SJSA1 (cell line): Measurements from ENCODE around the gene HBA1. TPM values are rescaled to one million over a fixed set of nuclear protein-coding genes. Genes with fewer than 3 reads are reported as not detected.

Experiments used
- total RNA-seq: library from RNA; depleted of rRNA; stranded (reverse); fragments of >200 nt; shearing (Covaris generic); gene quantifications from 2 replicates; pipeline ENCODE4 v1.2.3, GENCODE V29; 2014; rRNA removed

HBA1 gene
- total RNA-seq, 1 experiment from 2014 or later: not detected

Other genes starting within 250 kb of the HBA1 start
- gene POLR3K, start 123.1 kb upstream of the HBA1 start, total RNA-seq: 10.1 and 20.8 TPM in 2 replicates
- gene SNRNP25, start 122.9 kb upstream of the HBA1 start, total RNA-seq: 30.2 and 37.0 TPM in 2 replicates
- gene RHBDF1, start 104.0 kb upstream of the HBA1 start, total RNA-seq: 21.4 and 23.4 TPM in 2 replicates
- 102 and 173 TPM in 2 replicates for gene MPG, start 98.5 kb upstream of the HBA1 start, total RNA-seq
- 7.5 and 11.2 TPM in 2 replicates for gene NPRL3, start 38.0 kb upstream of the HBA1 start, total RNA-seq
- gene HBZ, start 24.0 kb upstream of the HBA1 start, total RNA-seq: not detected in 2 replicates
- not detected in 2 replicates for gene HBM, start 10.7 kb upstream of the HBA1 start, total RNA-seq
- gene HBA2, start 3.8 kb upstream of the HBA1 start, total RNA-seq: not detected in 2 replicates
- gene HBQ1, start 3.8 kb downstream of the HBA1 start, total RNA-seq: not detected in 2 replicates
- 47.1 and 53.3 TPM in 2 replicates for gene LUC7L, start 52.8 kb downstream of the HBA1 start, total RNA-seq
- gene FAM234A, start 58.1 kb downstream of the HBA1 start, total RNA-seq: 99.5 and 102 TPM in 2 replicates
- not detected in 2 replicates for gene RGS11, start 99.3 kb downstream of the HBA1 start, total RNA-seq
- not detected in 2 replicates for gene ARHGDIG, start 103.9 kb downstream of the HBA1 start, total RNA-seq
- not detected in 2 replicates for gene PDIA2, start 106.5 kb downstream of the HBA1 start, total RNA-seq
- 18.5 and 26.4 TPM in 2 replicates for gene AXIN1, start 176.0 kb downstream of the HBA1 start, total RNA-seq
- gene MRPL28, start 193.9 kb downstream of the HBA1 start, total RNA-seq: 150 and 154 TPM in 2 replicates
- 34.9 and 39.7 TPM in 2 replicates for gene PGAP6, start 205.3 kb downstream of the HBA1 start, total RNA-seq
- 62.7 and 82.9 TPM in 2 replicates for gene NME4, start 220.5 kb downstream of the HBA1 start, total RNA-seq
- gene DECR2, start 225.2 kb downstream of the HBA1 start, total RNA-seq: 0.69 and 5.8 TPM in 2 replicates
- 21.1 and 23.6 TPM in 2 replicates for gene RAB11FIP3, start 249.0 kb downstream of the HBA1 start, total RNA-seq